Kidney (tissue), 14 donors: ENCODE data around the gene ACAD8. TPM values are rescaled to one million over a fixed set of nuclear protein-coding genes. Genes with fewer than 3 reads are reported as not detected.
A peak's percentile ranks its signal among the peaks of the same experiment; 100 is the strongest.

Experiments
- DNase-seq, 5 donors: peaks; one replicate each; pipeline ENCODE4 v3.0.0-alpha.2; 2013 to 2020
- FAIRE-seq: peaks from 2 replicates; lab custom pipeline; 2012; peaks lifted over from hg19 to GRCh38; lab: Jason Lieb, UNC
- H3K27ac ChIP-seq, 2 donors: one replicate each; pipeline ENCODE4 v1.7.0; 2013; ENCODE audit warnings: low read depth in 2 of 2, low read length in 2 of 2, inconsistent platforms in 1 of 2
- H3K27me3 ChIP-seq: one replicate; pipeline ENCODE4 v1.7.1; 2013; ENCODE audit warnings: low read length, inconsistent platforms; ENCODE audit not compliant: control insufficient read depth, insufficient read depth
- H3K36me3 ChIP-seq, 3 donors: one replicate each; pipeline versions ENCODE4 v1.7.0 to v1.7.1; 2013; ENCODE audit warnings: low read length in 3 of 3, control low read depth in 1 of 3, inconsistent platforms in 1 of 3; ENCODE audit not compliant: insufficient read depth in 3 of 3, control insufficient read depth in 2 of 3
- H3K4me1 ChIP-seq, 3 donors: one replicate each; pipeline versions ENCODE4 v1.7.0 to v1.7.1; 2013; ENCODE audit warnings: low read length in 3 of 3, inconsistent platforms in 1 of 3, low read depth in 1 of 3; ENCODE audit not compliant: control insufficient read depth in 2 of 3, insufficient read depth in 2 of 3
- H3K4me3 ChIP-seq, 3 donors: one replicate each; pipeline versions ENCODE4 v1.7.0 to v1.8.1; 2013; ENCODE audit warnings: low read length in 3 of 3, control low read depth in 1 of 3, inconsistent platforms in 1 of 3
- H3K9ac ChIP-seq, 3 donors: one replicate each; pipeline versions ENCODE4 v1.7.0 to v1.7.1; 2013; ENCODE audit warnings: low read length in 3 of 3, control low read depth in 1 of 3, inconsistent platforms in 1 of 3
- H3K9me3 ChIP-seq, 3 donors: one replicate each; pipeline versions ENCODE4 v1.7.0 to v1.7.1; 2013; ENCODE audit warnings: low read length in 3 of 3, control low read depth in 1 of 3, inconsistent platforms in 1 of 3; ENCODE audit not compliant: control insufficient read depth in 2 of 3, insufficient read depth in 1 of 3
- CTCF ChIP-seq: IDR thresholded peaks from 3 replicates; pipeline ENCODE4 v1.5.1; 2012; ENCODE audit warnings: mild to moderate bottlenecking, moderate library complexity, borderline replicate concordance; ENCODE audit not compliant: insufficient read depth; ENCODE audit errors: extremely low read depth
- intact Hi-C: fragments of 100-400 bp; cut with DNase I; formaldehyde crosslinking; loops from one replicate; pipeline ENCODE4 v1.11.1; 2022
- polyA plus RNA-seq: library from polyadenylated mRNA; stranded (reverse); fragments of 350-450 nt; fragmentation: Illumina TruSeq; extraction: RNeasy Lipid Tissue Mini Kit (QIAGEN cat#74804); gene quantifications from one replicate; pipeline ENCODE4 v1.2.3, GENCODE V29; 2014; ENCODE audit warnings: low read depth, low replicate concordance; ENCODE audit not compliant: insufficient read depth
- total RNA-seq: library from RNA; stranded (reverse); fragmentation: NEBNext Ultra II Directional; extraction: Animal tissue kit (Norgen Biotek cat#: 25700); gene quantifications from one replicate; pipeline ENCODE4 v1.2.1, GENCODE V29; 2021
- donor health status: control.
- donor health status: control.
- donor health status: control.
- donor health status: control.
- donor health status: control.
- donor health status: DM: yes; HTN: yes; CAD: no.
- donor health status: Normal renal cell carcinoma (clear cell type).

ACAD8 gene
- total and polyA plus RNA-seq, 2 donors from 2014 or later = 28.1 to 42.1 TPM

- no peaks in the 10 kb centered on the region for H3K4me1 ChIP-seq
- DNase-seq (no peak), FAIRE-seq (no peak)
- H3K9ac ChIP-seq = no peak overlapping the region
- TF ChIP-seq CTCF = no peak
- H3K27ac ChIP-seq = no peak overlapping the region
- no peaks in the 10 kb centered on the region for H3K27me3 ChIP-seq
- H3K4me3 ChIP-seq = no peak overlapping the region
- H3K9me3 ChIP-seq = no peaks in the 10 kb centered on the region
- intact Hi-C loops = no loop called here
- no peaks in the 10 kb centered on the region for H3K36me3 ChIP-seq
These were observed 35.8 kb downstream of the ACAD8 start for GRCh38 chr11:134289167-134289566.

- no peaks in the 10 kb centered on the region for H3K9me3 ChIP-seq
- no peaks in the 10 kb centered on the region for H3K27me3 ChIP-seq
- no peak for TF ChIP-seq CTCF
- DNase-seq = peak in 4 of 5 donors; percentile 14 to 66 (median 46)
- FAIRE-seq = no peak
- no peaks in the 10 kb centered on the region for H3K4me1 ChIP-seq
- H3K4me3 ChIP-seq = no peak overlapping the region
- H3K36me3 ChIP-seq = no peaks in the 10 kb centered on the region
- no peak overlapping the region for H3K27ac ChIP-seq
- H3K9ac ChIP-seq = no peak overlapping the region
- intact Hi-C loops = no loop called here
These were observed 36.4 kb downstream of the ACAD8 start for GRCh38 chr11:134289789-134290188.

GRCh38 chr11:134290646-134291045, 37.3 kb downstream of the ACAD8 start:
- Histone ChIP-seq H3K27ac (no peak overlapping the region), H3K27me3 (no peaks in the 10 kb centered on the region), H3K4me1 (no peaks in the 10 kb centered on the region), H3K9ac (no peak overlapping the region), H3K9me3 (no peaks in the 10 kb centered on the region), H3K36me3 (no peaks in the 10 kb centered on the region), H3K4me3 (no peak overlapping the region)
- intact Hi-C loops = no loop called here
- no peak for FAIRE-seq
- no peak for DNase-seq
- TF ChIP-seq CTCF = no peak

- Histone ChIP-seq H3K9ac (no peak overlapping the region), H3K4me1 (no peaks in the 10 kb centered on the region), H3K9me3 (no peaks in the 10 kb centered on the region), H3K4me3 (no peak overlapping the region), H3K27me3 (no peaks in the 10 kb centered on the region), H3K36me3 (no peaks in the 10 kb centered on the region), H3K27ac (no peak overlapping the region)
- FAIRE-seq (no peak), DNase-seq (no peak)
- no peak for TF ChIP-seq CTCF
- intact Hi-C loops = no loop called here
These were observed 37.8 kb downstream of the ACAD8 start for GRCh38 chr11:134291196-134291595.
